GM10266 (cell line): ENCODE data around the gene PPP1R9A.

Source experiments
- DNase-seq: peaks from one replicate; pipeline ENCODE4 v3.0.0; 2012; ENCODE audit errors: extremely low spot score
- TF ChIP-seq, protein P1 (sequence below): IDR thresholded peaks from 2 replicates; pipeline ENCODE4 v1.5.1; 2012; ENCODE audit warnings: mild to moderate bottlenecking, low read depth; ENCODE audit not compliant: control insufficient read depth, insufficient read depth; ENCODE audit errors: missing control alignments

The PPP1R9A gene

DNA sequence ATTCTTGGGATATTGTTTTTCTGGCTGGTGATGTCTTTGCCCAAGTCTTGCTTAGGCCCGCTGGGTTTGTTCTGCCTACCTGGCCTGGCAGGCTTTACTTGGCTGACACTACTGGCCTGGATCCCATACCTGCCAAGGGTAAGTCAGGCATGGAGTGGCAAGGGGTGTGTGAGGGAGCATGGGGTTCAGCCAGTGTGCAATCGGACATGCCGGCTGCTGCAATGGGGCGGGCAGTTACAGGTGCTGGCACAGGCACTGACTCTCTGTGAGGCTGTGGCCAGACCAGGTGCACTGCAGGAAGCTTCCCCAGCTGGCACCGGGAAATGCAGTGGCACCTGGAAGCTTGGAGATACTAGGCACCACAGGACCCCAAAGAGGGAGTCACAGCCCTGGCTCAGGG, 248.6 kb downstream of the PPP1R9A start:
- TF ChIP-seq, protein P1, sequence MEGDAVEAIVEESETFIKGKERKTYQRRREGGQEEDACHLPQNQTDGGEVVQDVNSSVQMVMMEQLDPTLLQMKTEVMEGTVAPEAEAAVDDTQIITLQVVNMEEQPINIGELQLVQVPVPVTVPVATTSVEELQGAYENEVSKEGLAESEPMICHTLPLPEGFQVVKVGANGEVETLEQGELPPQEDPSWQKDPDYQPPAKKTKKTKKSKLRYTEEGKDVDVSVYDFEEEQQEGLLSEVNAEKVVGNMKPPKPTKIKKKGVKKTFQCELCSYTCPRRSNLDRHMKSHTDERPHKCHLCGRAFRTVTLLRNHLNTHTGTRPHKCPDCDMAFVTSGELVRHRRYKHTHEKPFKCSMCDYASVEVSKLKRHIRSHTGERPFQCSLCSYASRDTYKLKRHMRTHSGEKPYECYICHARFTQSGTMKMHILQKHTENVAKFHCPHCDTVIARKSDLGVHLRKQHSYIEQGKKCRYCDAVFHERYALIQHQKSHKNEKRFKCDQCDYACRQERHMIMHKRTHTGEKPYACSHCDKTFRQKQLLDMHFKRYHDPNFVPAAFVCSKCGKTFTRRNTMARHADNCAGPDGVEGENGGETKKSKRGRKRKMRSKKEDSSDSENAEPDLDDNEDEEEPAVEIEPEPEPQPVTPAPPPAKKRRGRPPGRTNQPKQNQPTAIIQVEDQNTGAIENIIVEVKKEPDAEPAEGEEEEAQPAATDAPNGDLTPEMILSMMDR, result no peak
- DNase-seq, result no peak

DNA sequence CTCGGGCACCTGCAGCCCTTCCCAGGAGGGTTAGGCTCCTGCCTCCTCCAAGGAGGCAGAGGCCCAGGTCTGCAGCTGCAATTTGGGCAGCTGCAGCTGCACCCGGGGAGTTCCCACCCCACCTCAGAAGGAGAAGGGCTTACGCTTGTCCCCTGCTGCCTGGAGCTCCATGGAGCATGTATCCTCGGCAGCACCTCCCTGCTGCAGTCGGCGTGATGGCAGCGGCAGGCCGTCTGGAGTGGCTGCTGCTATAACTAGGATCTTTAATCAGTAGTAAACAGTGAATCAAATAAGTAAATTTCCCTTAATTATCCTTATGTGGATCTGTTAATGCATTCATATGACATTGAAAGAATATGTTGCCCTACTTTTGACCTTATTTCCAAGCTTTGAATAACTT, 250.0 kb downstream of the PPP1R9A start:
- no peak for DNase-seq
- TF ChIP-seq, protein P1, result no peak

DNA sequence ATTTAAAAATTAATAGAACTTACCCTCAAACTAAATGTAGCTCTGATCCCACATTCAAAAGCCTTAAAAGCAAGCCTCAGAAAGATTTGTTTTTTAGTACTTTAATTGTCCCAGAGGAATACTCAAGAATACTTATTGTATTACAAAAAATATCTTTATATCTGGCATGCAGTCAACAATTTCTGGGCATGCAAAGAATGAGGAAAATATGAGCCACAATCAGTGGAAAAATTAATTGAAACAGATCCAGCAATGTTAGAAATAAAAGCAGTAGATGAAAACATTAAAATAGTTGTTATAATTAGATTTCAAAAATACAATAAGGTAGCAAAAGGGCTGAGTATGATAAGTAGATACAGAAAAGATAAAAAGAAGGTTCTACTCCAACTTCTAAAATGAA, 262.3 kb downstream of the PPP1R9A start:
- TF ChIP-seq, protein P1, result no peak
- DNase-seq, result no peak

DNA sequence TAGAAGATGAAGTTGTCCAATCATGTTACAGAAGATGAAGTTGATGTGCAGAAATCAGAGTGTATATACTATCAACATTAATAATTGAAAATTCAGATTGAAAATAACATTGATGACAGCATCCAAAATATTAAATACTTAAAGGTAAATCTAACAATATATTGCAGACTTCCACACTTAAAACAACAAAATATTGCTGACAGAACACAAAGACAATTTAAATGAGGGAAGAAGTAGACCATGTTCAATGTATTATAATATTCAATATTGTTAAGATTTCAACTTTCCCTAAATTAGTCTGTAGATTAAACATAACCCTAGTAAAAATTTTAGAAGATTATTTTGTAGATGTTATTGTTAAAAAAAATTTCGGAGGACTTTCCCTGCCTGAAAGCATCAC, 265.0 kb downstream of the PPP1R9A start:
- DNase-seq, result no peak
- TF ChIP-seq, protein P1, result no peak

DNA sequence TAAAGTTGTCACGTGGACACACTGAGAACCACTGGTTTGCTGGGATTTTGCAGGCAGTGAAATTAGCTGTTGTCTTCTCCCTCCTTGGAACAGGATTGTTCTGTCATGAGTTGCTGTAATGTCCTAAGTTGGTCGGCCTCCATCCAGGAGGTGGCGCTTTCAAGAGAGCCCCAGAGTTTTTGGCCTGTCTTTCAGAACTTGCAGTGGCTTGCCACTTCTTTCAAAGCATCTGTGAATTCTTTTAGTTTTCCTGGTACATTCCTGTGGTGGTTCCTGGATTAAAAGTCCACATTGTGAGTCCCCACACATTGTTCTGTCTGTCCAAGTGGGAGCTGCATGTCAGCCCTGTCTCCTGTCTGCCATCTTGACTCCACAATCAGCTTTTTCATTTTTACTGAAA, 283.1 kb downstream of the PPP1R9A start:
- TF ChIP-seq, protein P1, result peak; percentile 29
- DNase-seq, result no peak

DNA sequence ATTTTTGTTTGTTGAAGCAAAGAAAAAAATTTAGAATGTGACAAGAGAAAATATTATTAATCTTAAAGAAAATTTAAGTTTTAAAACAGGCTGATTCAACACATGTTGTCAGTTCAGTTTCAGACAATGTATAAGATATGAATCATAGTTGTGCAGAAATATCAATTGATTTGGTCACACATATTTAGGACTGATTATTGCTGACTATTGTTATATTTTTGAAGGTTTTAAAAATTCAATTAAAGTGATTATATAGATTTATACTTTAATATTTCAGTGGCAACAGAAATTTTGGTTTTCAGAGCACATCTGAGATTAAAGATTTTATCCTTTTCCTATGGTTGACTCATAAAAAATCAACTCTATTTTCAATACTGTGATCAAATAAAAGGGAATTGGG, 284.4 kb downstream of the PPP1R9A start:
- TF ChIP-seq, protein P1, result no peak
- DNase-seq, result no peak

DNA sequence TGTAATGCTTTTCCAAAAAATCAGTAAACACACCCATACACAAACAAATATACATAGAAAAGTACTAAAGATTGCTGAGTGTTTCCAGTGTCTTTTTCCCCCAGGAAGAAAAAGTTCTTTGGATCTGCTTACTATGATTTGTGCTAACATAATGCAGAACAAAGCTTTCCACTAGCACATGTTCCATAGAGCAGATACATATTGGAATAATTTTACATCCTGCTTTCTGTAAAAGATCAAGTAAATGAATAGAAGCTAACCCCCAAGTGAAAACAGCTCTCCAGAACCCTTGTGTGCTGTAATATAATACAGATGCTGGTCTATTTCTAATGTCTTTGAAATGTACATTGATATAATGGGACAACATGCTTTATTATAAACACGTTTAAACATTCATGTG, 291.5 kb downstream of the PPP1R9A start:
- TF ChIP-seq, protein P1, result no peak
- DNase-seq, result no peak
